ENCODE measurements around the gene PRKAG3. TPM values are rescaled to one million over a fixed set of nuclear protein-coding genes. Genes with fewer than 3 reads are reported as not detected.

Gene PRKAG3
- total RNA-seq, 3 donors from 2014 or later (not counting 1 experiment from before 2014, with no cell fraction given) = not detected

DNA sequence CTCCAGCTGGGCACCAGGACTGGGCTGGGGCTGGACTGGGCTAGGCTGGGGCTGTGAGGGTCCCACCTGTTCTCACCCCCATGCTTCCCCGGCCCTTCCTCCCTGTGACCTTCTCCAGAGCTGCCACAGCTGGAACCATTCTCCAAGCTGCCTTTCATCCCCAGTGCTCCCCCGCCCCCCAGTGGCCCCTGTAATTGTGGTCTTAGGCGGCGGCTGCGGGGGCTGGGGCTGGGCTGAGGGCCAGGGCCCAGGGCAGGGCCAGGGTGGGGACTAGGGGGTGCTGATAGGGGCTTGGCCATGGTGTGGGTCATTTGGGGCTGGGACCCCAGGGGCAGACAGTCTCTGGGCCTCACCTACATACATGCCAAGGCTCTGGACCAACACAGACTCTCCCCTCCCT, 46.3 kb upstream of the PRKAG3 start:
- no peak overlapping the region for H3K27ac Mint-ChIP-seq
- Histone ChIP-seq H3K27me3 (ENCODE audit: control insufficient read depth, insufficient read depth, low read length) (peaks cover 43% of the 10 kb centered on the region), H3K4me3 (ENCODE audit: low read length) (no peak overlapping the region), H3K36me3 (ENCODE audit: control insufficient read depth, insufficient read depth, low read length) (no peaks in the 10 kb centered on the region), H3K27ac (ENCODE audit: low read length) (no peak overlapping the region), H3K4me1 (ENCODE audit: control insufficient read depth, insufficient read depth, low read length) (peaks cover 35% of the 10 kb centered on the region), H3K9me3 (ENCODE audit: control insufficient read depth, insufficient read depth, low read length) (no peaks in the 10 kb centered on the region)
- no peak overlapping the region for H3K4me3 Mint-ChIP-seq
- WGBS (ENCODE audit: insufficient coverage) = 85% methylated on average over 5 of the region's 5 CpGs
- peaks cover 0 to 26% of the 10 kb centered on the region in 2 donors for H3K4me1 Mint-ChIP-seq
- ATAC-seq (no peak), DNase-seq (no peak)
- peaks cover 48 to 53% of the 10 kb centered on the region in 2 donors for H3K27me3 Mint-ChIP-seq (ENCODE audit: low read depth in 2 of 2)
- intact Hi-C loops (cut with micrococcal nuclease) = no loop called here
- no peaks in the 10 kb centered on the region for H3K9me3 Mint-ChIP-seq
- no peaks in the 10 kb centered on the region for H3K36me3 Mint-ChIP-seq
- TF ChIP-seq, protein P1, sequence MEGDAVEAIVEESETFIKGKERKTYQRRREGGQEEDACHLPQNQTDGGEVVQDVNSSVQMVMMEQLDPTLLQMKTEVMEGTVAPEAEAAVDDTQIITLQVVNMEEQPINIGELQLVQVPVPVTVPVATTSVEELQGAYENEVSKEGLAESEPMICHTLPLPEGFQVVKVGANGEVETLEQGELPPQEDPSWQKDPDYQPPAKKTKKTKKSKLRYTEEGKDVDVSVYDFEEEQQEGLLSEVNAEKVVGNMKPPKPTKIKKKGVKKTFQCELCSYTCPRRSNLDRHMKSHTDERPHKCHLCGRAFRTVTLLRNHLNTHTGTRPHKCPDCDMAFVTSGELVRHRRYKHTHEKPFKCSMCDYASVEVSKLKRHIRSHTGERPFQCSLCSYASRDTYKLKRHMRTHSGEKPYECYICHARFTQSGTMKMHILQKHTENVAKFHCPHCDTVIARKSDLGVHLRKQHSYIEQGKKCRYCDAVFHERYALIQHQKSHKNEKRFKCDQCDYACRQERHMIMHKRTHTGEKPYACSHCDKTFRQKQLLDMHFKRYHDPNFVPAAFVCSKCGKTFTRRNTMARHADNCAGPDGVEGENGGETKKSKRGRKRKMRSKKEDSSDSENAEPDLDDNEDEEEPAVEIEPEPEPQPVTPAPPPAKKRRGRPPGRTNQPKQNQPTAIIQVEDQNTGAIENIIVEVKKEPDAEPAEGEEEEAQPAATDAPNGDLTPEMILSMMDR (IDR thresholded peaks at IDR 0.05) = no peak

DNA sequence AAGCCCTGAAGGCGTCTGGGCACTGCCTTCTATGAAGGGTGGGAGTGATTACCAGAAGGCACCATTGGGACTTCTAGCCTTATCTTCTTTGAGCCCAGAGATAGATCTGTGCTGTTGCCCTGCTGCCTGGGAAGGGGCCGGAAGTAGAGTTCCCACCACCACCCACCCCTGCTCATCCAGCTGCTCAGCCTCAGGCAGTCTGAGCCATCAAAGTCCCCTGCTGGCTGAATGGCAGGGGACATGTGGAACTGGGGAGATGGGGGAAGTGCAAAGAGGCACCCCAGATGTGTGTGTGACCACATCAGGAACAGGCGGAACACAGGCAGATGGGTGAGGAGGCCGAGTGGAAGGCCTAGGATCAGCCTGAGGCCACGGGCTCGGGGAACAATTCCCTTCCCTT, 45.7 kb upstream of the PRKAG3 start:
- no peaks in the 10 kb centered on the region for H3K9me3 Mint-ChIP-seq
- no peaks in the 10 kb centered on the region for H3K36me3 Mint-ChIP-seq
- Histone ChIP-seq H3K4me1 (ENCODE audit: control insufficient read depth, insufficient read depth, low read length) (peaks cover 38% of the 10 kb centered on the region), H3K27me3 (ENCODE audit: control insufficient read depth, insufficient read depth, low read length) (peaks cover 40% of the 10 kb centered on the region), H3K36me3 (ENCODE audit: control insufficient read depth, insufficient read depth, low read length) (no peaks in the 10 kb centered on the region), H3K4me3 (ENCODE audit: low read length) (no peak overlapping the region), H3K27ac (ENCODE audit: low read length) (no peak overlapping the region), H3K9me3 (ENCODE audit: control insufficient read depth, insufficient read depth, low read length) (no peaks in the 10 kb centered on the region)
- intact Hi-C loops (cut with micrococcal nuclease) = no loop called here
- ATAC-seq (no peak), DNase-seq (no peak)
- 79% methylated on average over 5 of the region's 6 CpGs for WGBS (ENCODE audit: insufficient coverage)
- peaks cover 47 to 53% of the 10 kb centered on the region in 2 donors for H3K27me3 Mint-ChIP-seq (ENCODE audit: low read depth in 2 of 2)
- TF ChIP-seq, protein P1 (IDR thresholded peaks at IDR 0.05) = no peak
- H3K4me1 Mint-ChIP-seq = peaks cover 0 to 26% of the 10 kb centered on the region in 2 donors
- H3K27ac Mint-ChIP-seq = no peak overlapping the region
- no peak overlapping the region for H3K4me3 Mint-ChIP-seq

DNA sequence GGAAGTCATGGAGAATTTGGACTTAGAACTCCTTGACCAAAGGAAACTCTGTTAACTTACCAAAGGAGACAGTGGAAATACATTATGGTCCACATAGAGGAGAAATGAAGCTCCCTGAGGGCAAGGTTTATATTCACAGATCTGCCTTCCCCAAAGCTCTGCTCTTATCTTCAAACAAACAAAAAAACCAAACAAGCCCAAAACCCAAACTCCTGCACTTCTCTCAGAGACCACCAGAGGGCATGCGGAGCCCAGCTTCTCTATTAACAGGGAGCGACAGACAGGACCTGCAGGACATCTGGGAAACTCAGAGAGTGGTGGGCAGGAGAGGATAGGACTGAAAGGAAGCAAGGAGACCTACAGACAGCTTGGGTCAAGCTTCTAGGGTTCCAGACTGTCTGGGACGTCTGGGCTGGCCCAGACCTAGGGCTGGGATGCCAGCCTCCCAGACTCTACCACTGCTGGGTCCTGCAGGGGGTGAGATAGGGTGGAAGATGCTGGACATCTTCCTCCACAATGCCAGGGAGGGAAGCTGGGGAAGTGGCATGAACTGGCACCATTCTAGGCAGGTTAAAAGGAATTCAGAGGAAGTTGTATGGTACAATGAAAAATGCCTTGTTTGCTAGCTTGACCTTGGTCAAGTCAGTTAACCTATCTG, 45.1 kb upstream of the PRKAG3 start:
- H3K4me3 Mint-ChIP-seq = no peak overlapping the region
- peaks cover 47 to 56% of the 10 kb centered on the region in 2 donors for H3K27me3 Mint-ChIP-seq (ENCODE audit: low read depth in 2 of 2)
- Histone ChIP-seq H3K27ac (ENCODE audit: low read length) (no peak overlapping the region), H3K9me3 (ENCODE audit: control insufficient read depth, insufficient read depth, low read length) (no peaks in the 10 kb centered on the region), H3K4me1 (ENCODE audit: control insufficient read depth, insufficient read depth, low read length) (peaks cover 44% of the 10 kb centered on the region), H3K27me3 (ENCODE audit: control insufficient read depth, insufficient read depth, low read length) (peaks cover 37% of the 10 kb centered on the region), H3K4me3 (ENCODE audit: low read length) (no peak overlapping the region), H3K36me3 (ENCODE audit: control insufficient read depth, insufficient read depth, low read length) (no peaks in the 10 kb centered on the region)
- H3K36me3 Mint-ChIP-seq = no peaks in the 10 kb centered on the region
- no peak overlapping the region for H3K27ac Mint-ChIP-seq
- 2% methylated on average over 3 of the region's 3 CpGs for WGBS (ENCODE audit: insufficient coverage)
- TF ChIP-seq, protein P1 (IDR thresholded peaks at IDR 0.05) = peak; percentile 98
- intact Hi-C loops (cut with micrococcal nuclease) = loop anchor here (1.0 kb wide), 1 partner anchor 22 kb away; no protein-coding TSS in a partner anchor
- no peaks in the 10 kb centered on the region for H3K9me3 Mint-ChIP-seq
- H3K4me1 Mint-ChIP-seq = peaks cover 0 to 31% of the 10 kb centered on the region in 2 donors
- peak in 2 of 3 donors; percentile 26 to 33 for ATAC-seq
- DNase-seq = peak; percentile 64 to 88

All from natural killer cell (primary cell).